ENCODE data around the gene PCDHGA8. TPM values are rescaled to one million over a fixed set of nuclear protein-coding genes. Genes with fewer than 3 reads are reported as not detected.

The PCDHGA8 gene
- total RNA-seq, 1 experiment from 2014 or later: 0.18 TPM

- Histone ChIP-seq H3K4me1 (ENCODE audit: control insufficient read depth, insufficient read depth, low read length) (no peaks in the 10 kb centered on the region), H3K27me3 (ENCODE audit: control insufficient read depth, insufficient read depth, low read length) (no peaks in the 10 kb centered on the region), H3K9me3 (ENCODE audit: control insufficient read depth, insufficient read depth, low read depth, low read length) (no peaks in the 10 kb centered on the region; the same call in 1 of the 2 replicates), H3K4me3 (ENCODE audit: low read depth in 2 of 2, low read length in 2 of 2) (no peak overlapping the region), H3K27ac (ENCODE audit: low read length) (no peak overlapping the region), H3K36me3 (ENCODE audit: control insufficient read depth, insufficient read depth, low read length) (no peaks in the 10 kb centered on the region)
- no peak for ATAC-seq
- CTCF ChIA-PET: no interaction called here
- intact Hi-C loops (cut with micrococcal nuclease; ENCODE audit: unreplicated experiment) (no loop called here), in situ Hi-C loops (cut with HindIII; ENCODE audit: low pct_unique_long_range_greater_than_20kb, low sequenced_read_pairs) (no loop called here)
- POLR2A ChIA-PET: no interaction called here
- TF ChIP-seq TCF7L2 (IDR thresholded peaks at IDR 0.05; ENCODE audit: low read depth, low read length) (no peak), CTCF (IDR thresholded peaks at IDR 0.05) (no peak), POLR2AphosphoS5 (IDR thresholded peaks at IDR 0.05; ENCODE audit: low read depth, low read length) (no peak), REST (IDR thresholded peaks at IDR 0.05; ENCODE audit: insufficient read depth in 1 of 2, low read depth in 2 of 2, low read length in 1 of 2) (no peak), SIN3A (IDR thresholded peaks at IDR 0.05; ENCODE audit: borderline replicate concordance, insufficient read depth, low read depth, low read length) (no peak)
- no TSS peak for BruUV-seq (replicated peaks)
- DNase-seq (ENCODE audit: low read depth, low spot score): no peak
Measured at GRCh38 chr5:141388661-141389060, 3.8 kb upstream of the PCDHGA8 start.

GRCh38 chr5:141389153-141390042 lies 3.0 kb upstream of the PCDHGA8 start:
- no TSS peak for BruUV-seq (replicated peaks)
- Histone ChIP-seq H3K9me3 (ENCODE audit: control insufficient read depth, insufficient read depth, low read depth, low read length) (no peaks in the 10 kb centered on the region; the same call in 1 of the 2 replicates), H3K4me1 (ENCODE audit: control insufficient read depth, insufficient read depth, low read length) (no peaks in the 10 kb centered on the region), H3K4me3 (ENCODE audit: low read depth in 2 of 2, low read length in 2 of 2) (no peak overlapping the region), H3K36me3 (ENCODE audit: control insufficient read depth, insufficient read depth, low read length) (no peaks in the 10 kb centered on the region), H3K27ac (ENCODE audit: low read length) (no peak overlapping the region), H3K27me3 (ENCODE audit: control insufficient read depth, insufficient read depth, low read length) (no peaks in the 10 kb centered on the region)
- no peak for DNase-seq (ENCODE audit: low read depth, low spot score)
- in situ Hi-C loops (cut with HindIII; ENCODE audit: low pct_unique_long_range_greater_than_20kb, low sequenced_read_pairs): no loop called here
- POLR2A ChIA-PET: no interaction called here
- TF ChIP-seq REST (IDR thresholded peaks at IDR 0.05; ENCODE audit: insufficient read depth in 1 of 2, low read depth in 2 of 2, low read length in 1 of 2) (no peak), TCF7L2 (IDR thresholded peaks at IDR 0.05; ENCODE audit: low read depth, low read length) (no peak)
- CTCF ChIA-PET: no interaction called here
- intact Hi-C loops (cut with micrococcal nuclease; ENCODE audit: unreplicated experiment): no loop called here
- ATAC-seq: no peak

Measured in Panc1 (cell line).